Islet precursor cell (in vitro differentiated cells): Measurements from ENCODE around the gene PLPP4.

ENCODE experiments used
- DNase-seq: peaks from one replicate; pipeline ENCODE4 v3.0.0-alpha.2; 2018

The PLPP4 gene

DNA sequence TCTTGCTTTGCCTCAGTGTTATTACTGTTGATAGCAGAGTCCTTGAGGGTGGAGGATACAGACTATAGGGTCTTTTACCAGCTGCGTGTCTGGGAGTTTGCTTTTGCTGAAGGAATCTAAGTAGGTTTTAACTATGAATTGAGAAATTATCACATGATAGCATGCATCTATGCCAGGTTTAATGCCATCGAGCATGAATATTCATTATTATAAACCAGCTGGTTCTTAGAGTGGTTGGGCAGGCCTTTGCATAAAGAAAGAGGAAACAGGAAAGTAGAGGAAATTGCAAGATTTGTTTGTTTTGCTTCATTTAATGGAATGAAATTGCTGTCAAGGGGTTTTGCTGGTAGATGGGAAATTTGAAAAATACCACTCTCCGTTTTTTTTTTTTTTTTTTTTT, 70.7 kb downstream of the PLPP4 start:
- DNase-seq, result no peak

DNA sequence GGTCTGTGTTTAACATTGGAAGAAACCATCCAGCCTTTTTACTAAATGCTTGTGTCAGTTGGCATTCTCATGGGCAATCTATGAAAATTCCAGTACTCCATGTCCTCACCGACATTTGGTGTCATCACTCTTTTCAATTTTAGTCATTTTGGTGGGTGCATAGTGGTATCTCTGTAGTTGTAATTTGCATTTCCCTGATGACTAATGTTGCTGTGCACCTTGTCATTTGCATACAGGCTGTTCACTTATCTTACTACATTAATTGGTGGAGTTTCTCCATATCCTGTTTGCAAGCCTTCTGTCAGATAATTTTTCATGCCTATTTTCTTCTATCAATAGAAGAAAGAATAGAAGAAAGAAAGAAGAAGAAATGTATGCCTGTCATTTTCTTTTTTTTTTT, 73.7 kb downstream of the PLPP4 start:
- no peak for DNase-seq

DNA sequence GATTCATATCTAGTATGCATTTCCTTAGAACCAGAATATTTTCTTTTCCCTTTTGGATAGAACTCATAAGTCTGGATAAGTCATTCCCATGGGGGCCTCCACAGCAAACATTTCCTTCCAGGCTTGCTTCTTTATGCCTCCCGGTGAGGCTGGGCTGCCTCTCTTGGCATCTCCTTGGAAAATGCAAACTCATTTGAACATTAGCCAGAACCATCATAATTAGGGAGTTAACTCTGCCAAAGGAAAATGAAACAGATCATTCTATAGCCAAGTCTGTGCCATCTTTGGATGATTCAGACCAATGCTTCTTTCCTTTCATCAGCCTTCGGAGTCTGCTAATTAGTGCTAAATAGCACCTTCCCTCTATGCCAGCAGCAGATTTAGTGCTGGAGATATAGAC, 81.1 kb downstream of the PLPP4 start:
- no peak for DNase-seq

DNA sequence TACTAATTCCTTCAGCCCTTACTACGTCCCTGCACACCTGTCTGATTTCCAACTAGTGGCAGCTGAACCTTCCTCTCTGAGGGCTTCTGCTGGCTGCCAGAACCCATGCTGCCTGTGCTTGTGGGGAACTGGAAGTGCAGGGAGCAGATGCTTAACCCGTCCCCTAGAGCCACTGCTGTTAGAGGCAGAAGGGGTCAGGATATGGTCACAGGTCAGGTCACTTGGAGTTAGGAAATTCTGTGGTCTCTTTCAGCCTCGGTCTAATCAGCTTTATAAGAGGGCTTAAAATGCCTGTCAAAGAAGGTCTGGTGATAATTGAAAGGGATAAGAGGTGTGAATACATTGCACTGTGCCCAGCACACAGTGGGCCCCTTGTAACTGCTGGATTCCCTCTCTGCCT, 82.0 kb downstream of the PLPP4 start:
- no peak for DNase-seq

DNA sequence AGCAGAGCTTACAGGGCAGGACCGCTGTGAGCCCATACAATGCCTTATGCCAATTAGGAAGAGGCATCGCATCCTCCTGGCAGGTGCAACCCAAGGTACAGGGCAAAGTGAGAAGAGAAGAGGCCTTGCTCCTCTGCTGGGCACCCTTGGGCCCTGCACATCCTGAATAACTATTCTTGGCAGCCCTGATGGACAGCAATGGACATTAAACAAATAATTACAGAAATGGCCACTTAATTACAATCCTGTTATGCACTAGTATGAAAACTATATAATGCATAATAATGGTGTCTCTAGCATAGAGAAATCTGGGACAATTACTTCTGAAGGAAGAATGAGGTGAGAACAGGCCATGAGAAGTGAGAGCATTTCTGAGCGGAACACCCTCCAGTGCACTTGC, 83.5 kb downstream of the PLPP4 start:
- DNase-seq, result no peak

DNA sequence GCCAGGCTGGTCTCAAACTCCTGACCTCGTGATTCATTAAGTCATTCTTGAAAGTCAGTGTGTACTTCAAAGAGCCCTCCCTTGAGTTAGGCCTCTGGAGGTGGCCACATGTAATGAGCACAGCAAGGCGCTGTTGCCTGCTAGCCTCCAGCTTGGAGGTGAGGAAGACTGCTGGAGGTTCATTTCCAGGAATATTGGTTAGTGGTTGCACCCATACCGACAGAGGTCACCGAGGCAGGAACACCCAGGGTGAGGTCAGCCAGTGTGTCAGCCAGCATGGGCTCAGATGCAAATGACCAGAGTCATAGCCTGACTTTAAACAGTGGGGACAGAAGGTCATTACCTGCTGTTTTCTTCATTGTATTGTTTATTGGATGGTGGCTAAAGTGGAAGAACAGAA, 85.0 kb downstream of the PLPP4 start:
- DNase-seq, result no peak

DNA sequence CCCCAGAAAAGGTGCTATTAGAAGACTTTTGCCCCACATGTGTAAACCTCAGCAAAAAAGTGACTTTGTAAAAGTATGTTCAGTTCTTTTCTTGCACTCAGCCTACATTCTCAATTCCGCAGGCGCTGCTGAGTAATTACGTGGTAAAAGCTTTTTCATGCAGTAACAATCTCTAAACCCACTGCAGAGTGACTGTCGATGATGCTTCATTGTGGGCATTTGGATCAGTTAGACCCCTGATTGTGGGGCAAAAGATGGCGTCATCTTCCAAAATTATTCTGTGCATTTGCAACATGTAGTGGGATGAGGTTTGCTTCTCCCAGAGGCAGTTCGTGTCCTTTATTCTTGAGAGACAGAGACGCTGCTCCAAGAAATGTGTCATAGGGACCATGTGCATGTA, 85.6 kb downstream of the PLPP4 start:
- DNase-seq, result no peak

DNA sequence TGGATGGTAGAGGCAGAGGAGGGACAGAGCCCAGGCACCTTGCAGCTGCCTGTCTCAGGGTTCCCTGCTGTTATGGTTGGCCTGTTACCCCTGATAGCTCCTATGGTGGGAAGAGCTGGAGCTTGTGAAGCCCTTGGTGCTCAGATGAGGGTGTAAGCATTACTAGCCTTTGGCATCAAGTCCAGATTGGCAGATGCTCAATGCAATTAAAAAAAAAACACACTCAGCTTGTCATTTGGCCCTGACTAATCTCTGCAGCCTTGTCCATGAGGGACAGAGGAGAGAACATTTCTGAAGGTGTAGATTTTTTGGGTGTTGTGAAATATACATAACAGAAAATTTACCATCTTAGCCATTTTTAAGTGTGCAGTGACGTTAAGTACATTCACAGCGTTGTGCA, 86.3 kb downstream of the PLPP4 start:
- no peak for DNase-seq

DNA sequence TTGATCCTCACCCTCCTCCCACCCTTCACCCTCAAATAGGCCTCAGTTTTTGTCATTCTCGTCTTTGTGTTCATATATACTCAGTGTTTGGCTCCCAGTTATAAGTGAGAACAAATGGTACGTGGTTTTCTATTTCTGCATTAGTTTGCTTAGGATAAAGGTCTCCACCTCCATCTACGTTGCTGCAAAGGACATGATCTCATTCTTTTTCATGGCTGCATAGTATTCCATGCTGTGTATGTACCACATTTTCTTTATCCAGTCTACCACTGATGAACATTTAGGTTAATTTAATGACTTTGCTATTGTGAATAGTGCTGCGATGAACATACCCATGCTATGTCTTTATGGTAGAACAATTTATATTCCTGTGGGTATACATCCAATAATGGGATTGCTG, 91.2 kb downstream of the PLPP4 start:
- no peak for DNase-seq

DNA sequence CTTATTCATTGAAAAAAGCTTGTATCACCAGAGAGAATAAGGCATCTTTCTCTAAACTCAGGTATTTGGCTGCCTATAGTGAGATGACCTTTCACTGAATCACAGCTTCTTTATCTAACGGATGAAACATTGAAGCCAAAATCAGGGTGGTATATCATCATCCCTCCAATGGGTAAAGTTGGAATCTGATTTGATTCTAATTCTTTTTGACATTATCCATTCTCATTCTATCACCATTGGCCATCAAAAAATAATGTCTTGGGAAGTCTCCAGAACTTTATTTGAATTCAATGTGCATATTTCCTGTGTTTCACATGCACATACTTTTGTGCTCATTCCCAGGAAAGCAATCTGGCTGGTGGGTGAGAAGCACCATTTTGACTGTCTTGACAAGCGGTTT, 95.2 kb downstream of the PLPP4 start:
- no peak for DNase-seq

DNA sequence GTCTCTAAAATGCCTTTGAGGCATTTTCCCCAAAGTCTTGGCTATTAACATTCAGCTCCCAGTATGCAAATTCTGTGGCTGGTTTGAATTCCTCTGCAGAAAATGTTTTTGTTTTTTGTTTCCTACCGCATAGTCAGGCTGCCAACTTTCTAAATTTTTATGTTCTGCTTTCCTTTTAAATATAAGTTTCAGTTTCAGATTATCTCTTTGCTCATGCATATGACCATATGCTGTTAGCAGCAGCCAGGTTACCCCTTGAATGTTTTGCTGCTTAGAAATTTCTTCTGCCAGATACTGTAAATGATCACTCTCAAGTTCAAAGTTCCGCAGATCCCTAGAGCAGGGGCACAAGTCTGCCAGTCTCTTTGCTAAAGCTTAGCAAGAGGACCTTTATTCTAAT, 96.9 kb downstream of the PLPP4 start:
- no peak for DNase-seq

DNA sequence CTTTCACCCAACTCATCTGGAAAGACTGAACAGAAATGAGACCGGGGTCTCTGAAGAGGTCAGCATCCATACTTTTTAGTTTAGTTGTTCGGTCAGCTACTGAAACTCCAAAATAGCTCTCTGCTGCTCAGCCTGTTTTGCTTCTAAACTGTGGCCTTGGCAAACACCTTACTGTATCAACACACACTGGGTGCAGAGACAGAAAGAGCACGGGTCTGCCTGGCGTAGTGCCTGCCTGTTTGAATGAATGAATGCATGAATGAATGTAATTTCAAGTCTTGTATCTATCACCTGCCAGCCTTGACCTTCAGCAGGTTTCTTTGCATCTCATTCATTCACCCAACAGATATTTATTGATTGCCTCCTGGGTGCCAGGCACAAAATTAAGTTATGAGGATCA, 98.4 kb downstream of the PLPP4 start:
- no peak for DNase-seq

DNA sequence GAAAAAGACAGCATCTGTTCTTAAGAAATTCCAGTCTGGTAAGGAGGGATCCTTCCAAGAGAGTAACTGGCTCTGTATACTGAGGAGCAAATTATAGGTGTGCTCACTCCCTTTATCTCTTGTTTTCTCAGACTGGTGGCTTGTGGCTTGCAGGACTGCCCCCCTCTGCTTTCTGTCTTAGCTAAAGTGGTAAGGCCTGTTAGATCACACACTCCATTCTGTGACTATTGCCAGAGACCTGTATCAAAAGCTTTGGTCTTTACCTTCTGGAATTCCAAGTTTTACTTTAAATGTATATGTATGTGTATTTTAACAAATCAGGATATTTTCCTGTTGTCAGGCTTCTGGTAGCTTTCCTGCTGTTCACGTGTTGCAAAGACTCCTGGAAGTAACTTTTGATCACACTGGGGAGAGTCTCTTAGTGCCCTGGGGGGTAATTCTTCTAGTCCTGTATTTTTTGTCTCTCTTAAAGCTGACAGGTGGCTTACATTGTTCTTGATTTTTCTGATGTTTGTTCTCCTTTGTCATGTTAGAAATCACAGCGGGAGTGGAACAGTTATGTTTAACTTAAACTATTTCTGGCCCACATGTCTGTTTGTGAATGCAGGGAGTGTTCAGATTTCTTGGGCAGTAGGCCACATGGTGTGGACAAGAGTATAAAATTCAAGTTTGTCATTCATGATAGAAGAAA, 99.0 kb downstream of the PLPP4 start:
- DNase-seq, result peak; percentile 72

DNA sequence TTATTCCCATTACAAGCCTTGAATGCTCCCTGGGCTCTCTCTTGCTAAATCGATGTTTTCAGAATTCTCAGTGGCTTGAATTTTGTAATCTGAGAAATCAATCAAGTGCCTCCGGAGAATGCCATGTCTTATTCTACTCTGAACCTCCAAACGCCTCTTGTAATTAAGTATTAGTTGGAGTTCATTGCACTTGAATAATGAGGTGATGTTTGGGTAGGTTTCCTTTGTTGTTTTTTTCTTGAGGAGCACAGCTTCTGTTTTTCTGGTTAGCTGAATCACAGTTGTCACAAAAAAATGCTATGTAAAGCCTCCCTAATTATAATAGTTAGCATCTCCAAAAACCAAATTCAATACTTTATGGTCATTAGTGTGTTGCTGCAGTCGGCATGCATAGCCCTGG, 100.3 kb downstream of the PLPP4 start:
- no peak for DNase-seq

DNA sequence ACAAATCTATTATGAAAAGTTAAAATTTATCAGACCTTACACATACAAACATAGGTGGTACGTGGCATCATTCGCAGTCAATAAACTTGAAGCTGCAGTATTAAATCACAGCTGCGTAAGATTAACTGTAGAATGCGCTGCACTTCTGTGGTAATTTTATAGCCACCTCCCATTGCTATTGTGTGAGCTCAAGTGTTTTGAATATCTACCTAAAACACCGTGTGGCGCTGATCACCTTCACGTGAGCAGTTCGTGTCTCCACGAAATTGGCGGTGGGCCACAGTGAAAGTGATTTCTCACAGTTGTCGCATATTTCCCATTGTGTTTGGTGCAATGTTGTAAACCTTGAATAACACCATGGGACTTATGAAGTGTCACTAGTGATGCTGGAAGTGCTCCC, 102.8 kb downstream of the PLPP4 start:
- no peak for DNase-seq

DNA sequence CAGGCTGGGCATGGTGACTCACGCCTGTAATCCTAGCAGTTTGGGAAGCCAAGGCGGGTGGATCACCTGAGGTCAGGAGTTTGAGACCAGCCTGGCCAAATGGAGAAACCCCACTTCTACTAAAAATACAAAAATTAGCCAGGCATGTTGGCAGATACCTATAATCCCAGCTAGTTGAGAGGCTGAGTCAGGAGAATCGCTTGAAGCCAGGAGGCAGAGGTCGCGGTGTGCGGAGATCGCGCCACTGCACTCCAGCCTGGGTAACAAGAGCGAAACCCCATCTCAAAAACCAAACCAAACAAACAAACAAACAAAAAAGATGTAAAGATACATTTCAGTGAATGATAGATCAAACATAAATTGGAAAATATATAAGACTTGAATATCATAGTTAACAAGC, 105.9 kb downstream of the PLPP4 start:
- no peak for DNase-seq

DNA sequence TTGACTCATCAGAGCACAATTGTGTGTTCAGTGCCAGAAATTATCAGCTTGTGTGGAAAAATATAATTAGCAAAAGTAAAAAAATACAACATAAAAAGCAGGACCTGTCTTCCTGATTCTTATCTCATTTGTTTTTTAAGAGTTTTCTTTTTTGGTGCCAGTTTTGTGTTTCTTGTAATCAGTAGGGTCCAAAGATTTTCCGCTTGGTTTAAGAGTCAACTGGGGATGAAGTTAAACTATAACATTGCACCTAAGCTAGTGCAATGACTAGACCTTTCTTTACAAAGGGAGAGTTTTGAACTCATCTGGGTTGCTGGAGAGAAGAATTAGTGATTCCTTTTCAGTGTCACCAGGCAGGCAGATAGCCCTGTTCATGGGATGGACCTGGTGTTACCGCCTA, 113.4 kb downstream of the PLPP4 start:
- no peak for DNase-seq

DNA sequence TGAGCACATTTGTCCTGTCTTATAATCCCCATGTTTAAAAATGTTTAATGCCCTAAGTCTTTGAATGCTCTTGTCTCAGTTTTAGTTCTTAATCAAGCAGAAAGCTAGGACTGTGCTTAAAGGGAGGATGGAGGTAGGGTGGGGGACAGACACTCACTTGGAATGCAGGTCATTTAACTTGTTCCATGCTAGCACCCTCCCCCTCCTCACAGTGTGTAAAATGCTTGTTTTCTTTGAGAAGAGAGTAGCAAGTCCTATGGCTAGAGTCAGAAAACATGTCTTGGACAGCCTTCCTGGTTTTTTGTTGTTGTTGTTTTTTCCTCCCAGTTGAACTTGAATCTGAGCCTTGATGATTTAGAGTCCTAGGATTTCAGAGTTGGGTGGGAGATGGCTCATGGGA, 114.2 kb downstream of the PLPP4 start:
- no peak for DNase-seq

DNA sequence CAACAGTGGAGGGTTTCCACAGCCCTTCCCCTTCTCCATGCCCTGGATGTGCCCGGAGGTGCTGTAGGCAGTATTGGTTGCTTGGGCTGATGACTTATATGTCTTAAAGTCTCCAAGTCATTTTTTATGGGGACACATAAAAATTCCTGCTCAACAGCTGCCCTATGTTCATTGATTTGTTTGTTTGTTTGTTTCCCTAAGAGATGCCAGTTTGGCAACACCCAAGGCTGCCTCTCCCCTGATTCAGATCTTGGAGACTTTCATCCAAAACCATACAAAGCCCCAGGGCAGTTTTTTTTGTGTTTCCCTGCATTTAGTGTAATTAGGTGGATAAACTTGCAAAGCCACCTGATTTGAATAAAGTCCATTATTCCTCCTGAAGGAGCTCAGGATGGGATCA, 115.3 kb downstream of the PLPP4 start:
- no peak for DNase-seq

DNA sequence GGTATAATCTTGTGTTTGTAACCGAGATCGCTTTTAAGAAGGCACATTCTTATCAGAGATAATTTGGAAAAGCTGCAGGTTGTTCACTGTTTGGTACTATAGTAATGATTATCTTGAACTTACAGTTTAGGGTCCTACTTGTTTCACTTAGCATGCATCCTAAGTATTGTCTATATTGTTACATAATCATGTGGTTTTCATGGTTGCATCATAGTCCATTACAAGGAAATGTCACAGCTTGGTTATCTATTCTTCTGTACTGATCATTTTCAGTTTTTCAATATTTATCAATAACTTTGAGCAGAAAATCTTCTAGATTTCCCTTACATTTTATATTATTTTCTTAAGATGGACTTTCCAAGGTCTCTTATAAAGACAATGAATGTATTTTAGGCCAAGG, 116.3 kb downstream of the PLPP4 start:
- no peak for DNase-seq

DNA sequence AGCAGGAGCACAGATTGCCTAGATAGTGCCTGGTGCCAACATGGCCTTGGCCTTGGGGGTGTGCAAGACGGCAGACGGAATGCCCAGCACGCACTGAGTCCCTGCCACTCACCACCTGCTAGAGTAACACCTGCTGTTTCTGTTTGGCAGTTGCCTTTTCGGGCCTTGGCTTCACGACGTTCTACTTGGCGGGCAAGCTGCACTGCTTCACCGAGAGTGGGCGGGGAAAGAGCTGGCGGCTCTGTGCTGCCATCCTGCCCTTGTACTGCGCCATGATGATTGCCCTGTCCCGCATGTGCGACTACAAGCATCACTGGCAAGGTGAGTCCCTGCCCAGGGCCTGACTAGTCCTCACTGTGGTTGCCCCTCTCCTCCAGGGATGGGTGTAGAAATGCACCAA, 118.0 kb downstream of the PLPP4 start:
- peak; percentile 41 for DNase-seq

DNA sequence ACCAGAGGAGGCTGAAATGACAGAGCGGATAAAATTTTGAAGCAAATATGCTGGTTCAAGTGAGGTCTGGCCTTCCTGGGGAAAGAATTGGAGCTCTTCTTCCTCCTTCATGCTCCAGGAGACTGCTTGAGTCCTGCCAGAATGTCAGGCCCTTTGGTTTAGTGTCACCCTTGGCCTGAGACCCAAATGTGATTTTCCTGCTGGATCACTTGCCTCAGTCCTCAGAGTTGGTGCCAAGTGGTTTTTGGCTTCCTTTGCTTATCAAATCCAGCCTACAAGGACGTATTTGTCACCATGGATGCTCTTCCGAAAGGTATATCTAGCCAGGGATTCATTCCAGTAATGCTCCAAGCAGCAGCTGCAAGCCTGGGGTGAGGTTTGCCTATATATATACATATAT, 118.4 kb downstream of the PLPP4 start:
- DNase-seq, result no peak

DNA sequence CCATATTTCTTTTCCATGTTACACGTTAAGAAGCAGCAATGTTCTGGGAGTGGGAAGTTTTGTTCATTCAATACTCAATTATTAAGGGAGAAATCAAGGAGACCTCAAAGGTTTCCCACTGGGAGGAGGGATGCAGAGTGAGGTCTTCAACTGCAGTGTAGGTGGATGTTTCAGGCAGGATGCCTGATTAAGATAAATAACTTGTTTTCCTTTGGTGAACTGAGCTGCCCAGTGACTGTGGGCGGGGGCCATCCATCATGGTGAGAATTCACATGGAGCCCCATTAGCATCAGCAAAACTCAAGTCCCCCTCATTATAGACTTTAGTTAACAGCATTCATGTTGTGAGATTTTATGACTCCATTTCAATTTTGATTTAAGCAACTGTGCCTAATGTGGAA, 121.1 kb downstream of the PLPP4 start:
- peak; percentile 0 for DNase-seq

DNA sequence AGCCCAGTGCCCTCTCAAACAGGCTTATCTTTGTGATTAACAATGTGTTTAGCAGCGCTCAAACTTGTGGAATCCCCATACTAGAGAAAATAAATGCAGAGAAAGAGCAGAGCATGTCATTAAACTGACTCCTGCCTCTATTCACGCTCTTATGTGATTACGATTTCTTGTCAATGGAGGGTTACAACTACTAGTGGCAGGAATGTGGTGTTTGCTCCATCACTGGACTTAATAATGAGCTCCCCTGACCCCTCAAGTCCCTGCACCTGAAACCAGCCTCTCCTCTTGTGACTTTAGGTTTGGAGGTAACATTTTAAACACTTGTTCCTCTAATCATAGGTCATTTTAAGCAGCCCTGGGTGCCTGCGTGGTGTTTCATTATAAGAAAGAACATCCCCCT, 121.9 kb downstream of the PLPP4 start:
- peak; percentile 8 for DNase-seq
